Measurements from ENCODE around the gene PHLDA1. TPM values are rescaled to one million over a fixed set of nuclear protein-coding genes. Genes with fewer than 3 reads are reported as not detected.

The PHLDA1 gene
- total and polyA plus RNA-seq, 2 of the 13 experiments (the other 11 are each of a cell fraction or from before 2014, with no cell fraction given): 33.8 to 41.0 TPM

- TF ChIP-seq CC2D1A (CRISPR knock-in tag; IDR thresholded peaks at IDR 0.05) (no peak), SOX6 (IDR thresholded peaks at IDR 0.05) (no peak), SOX6 (CRISPR knock-in tag; IDR thresholded peaks at IDR 0.05) (peak; percentile 70), ZNF224 (CRISPR knock-in tag; IDR thresholded peaks at IDR 0.05) (no peak), AHDC1 (CRISPR knock-in tag; IDR thresholded peaks at IDR 0.05; ENCODE audit: borderline replicate concordance) (peak; percentile 28; the same call in 1 of the 2 replicates), ZNF205 (CRISPR knock-in tag; IDR thresholded peaks at IDR 0.05) (no peak), ZNF784 (CRISPR knock-in tag; IDR thresholded peaks at IDR 0.05; ENCODE audit: borderline replicate concordance) (no peak), MIXL1 (CRISPR knock-in tag; IDR thresholded peaks at IDR 0.05) (peak; percentile 48; the same call in 1 of the 2 replicates), DMAP1 (CRISPR knock-in tag; IDR thresholded peaks at IDR 0.05) (0 out of 2 replicates have a peak, but pooled peaks have one; percentile 20), TCF12 (IDR thresholded peaks at IDR 0.05) (no peak), TCF12 (CRISPR knock-in tag; IDR thresholded peaks at IDR 0.05) (no peak), ASH2L (IDR thresholded peaks at IDR 0.05; ENCODE audit: insufficient read length, low read depth, low read length) (peak; percentile 72), HNF4G (IDR thresholded peaks at IDR 0.05; ENCODE audit: borderline replicate concordance, low read depth, low read length) (0 out of 2 replicates have a peak, but pooled peaks have one; percentile 16), HNF4G (CRISPR knock-in tag; IDR thresholded peaks at IDR 0.05; ENCODE audit: borderline replicate concordance, low read depth) (no peak), MAFK (conservative IDR thresholded peaks at IDR 0.05 in 1 of 2, IDR thresholded peaks at IDR 0.05 in 1 of 2; ENCODE audit: low read length in 2 of 2) (no peak), MEIS1 (CRISPR knock-in tag; IDR thresholded peaks at IDR 0.05; ENCODE audit: borderline replicate concordance) (0 out of 2 replicates have a peak, but pooled peaks have one; percentile 10), ZMYM4 (CRISPR knock-in tag; IDR thresholded peaks at IDR 0.05) (0 out of 2 replicates have a peak, but pooled peaks have one; percentile 11), GABPA (IDR thresholded peaks at IDR 0.05; ENCODE audit: low read depth, low read length) (no peak), GABPA (CRISPR knock-in tag; IDR thresholded peaks at IDR 0.05; ENCODE audit: low read depth) (no peak), IRF2 (CRISPR knock-in tag; IDR thresholded peaks at IDR 0.05) (0 out of 2 replicates have a peak, but pooled peaks have one; percentile 9), NFRKB (IDR thresholded peaks at IDR 0.05) (no peak), MED13 (CRISPR knock-in tag; IDR thresholded peaks at IDR 0.05) (0 out of 2 replicates have a peak, but pooled peaks have one; percentile 33), ATF1 (CRISPR knock-in tag; IDR thresholded peaks at IDR 0.05) (0 out of 2 replicates have a peak, but pooled peaks have one; percentile 26), SALL1 (CRISPR knock-in tag; IDR thresholded peaks at IDR 0.05) (0 out of 2 replicates have a peak, but pooled peaks have one; percentile 24), CERS6 (CRISPR knock-in tag; IDR thresholded peaks at IDR 0.05) (no peak), ONECUT2 (CRISPR knock-in tag; IDR thresholded peaks at IDR 0.05) (peak; percentile 77)
These were observed 45.4 kb downstream of the PHLDA1 start (continued) for GRCh38 chr12:75986001-75986746.
